ENCODE data around the gene RBM24.

DNA sequence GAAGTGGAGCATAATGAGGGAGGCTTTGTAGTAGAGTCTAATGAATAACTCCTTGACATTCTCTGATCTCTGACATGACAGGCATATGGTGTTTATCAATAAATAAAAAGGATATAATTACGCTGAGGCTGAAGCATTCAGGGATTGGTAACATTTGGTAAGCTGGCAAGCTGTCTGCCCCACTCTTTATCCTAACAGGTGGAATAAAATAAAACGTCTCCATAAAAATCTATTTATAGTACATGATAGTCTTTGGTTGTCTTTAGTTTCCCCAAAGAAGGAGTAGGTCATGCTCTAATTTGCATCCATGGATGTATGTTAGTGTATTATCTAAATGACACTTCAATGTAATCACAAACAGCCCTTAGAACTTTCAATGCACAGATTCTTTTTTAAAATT, 30.9 kb upstream of the RBM24 start:
- TF ChIP-seq, protein P1, sequence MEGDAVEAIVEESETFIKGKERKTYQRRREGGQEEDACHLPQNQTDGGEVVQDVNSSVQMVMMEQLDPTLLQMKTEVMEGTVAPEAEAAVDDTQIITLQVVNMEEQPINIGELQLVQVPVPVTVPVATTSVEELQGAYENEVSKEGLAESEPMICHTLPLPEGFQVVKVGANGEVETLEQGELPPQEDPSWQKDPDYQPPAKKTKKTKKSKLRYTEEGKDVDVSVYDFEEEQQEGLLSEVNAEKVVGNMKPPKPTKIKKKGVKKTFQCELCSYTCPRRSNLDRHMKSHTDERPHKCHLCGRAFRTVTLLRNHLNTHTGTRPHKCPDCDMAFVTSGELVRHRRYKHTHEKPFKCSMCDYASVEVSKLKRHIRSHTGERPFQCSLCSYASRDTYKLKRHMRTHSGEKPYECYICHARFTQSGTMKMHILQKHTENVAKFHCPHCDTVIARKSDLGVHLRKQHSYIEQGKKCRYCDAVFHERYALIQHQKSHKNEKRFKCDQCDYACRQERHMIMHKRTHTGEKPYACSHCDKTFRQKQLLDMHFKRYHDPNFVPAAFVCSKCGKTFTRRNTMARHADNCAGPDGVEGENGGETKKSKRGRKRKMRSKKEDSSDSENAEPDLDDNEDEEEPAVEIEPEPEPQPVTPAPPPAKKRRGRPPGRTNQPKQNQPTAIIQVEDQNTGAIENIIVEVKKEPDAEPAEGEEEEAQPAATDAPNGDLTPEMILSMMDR (conservative IDR thresholded peaks at IDR 0.05), result no peak
- no peak for TF ChIP-seq ZFX (IDR thresholded peaks at IDR 0.05)
